Aorta (tissue), 5 donors: ENCODE measurements around the gene SEMA3E. TPM values are rescaled to one million over a fixed set of nuclear protein-coding genes. Genes with fewer than 3 reads are reported as not detected.

Experiments
- ATAC-seq: fragments of 200-7000 bp; cut with Tn5 transposase; one replicate; pipeline ENCODE4 v1.9.1; 2022; ENCODE audit warnings: moderate library complexity; ENCODE audit not compliant: low FRiP score
- DNase-seq, 2 donors: peaks; one replicate each; pipeline ENCODE4 v3.0.0-alpha.2; 2020
- H3K27ac ChIP-seq, 2 donors: one replicate each; pipeline ENCODE4 v1.5.1; 2013; ENCODE audit warnings: low read length in 2 of 2, mild to moderate bottlenecking in 2 of 2, moderate library complexity in 2 of 2, control low read depth in 1 of 2, inconsistent platforms in 1 of 2, low read depth in 1 of 2
- H3K27me3 ChIP-seq, 2 donors: one replicate each; pipeline ENCODE4 v1.6.1; 2013; ENCODE audit warnings: control low read depth in 1 of 2, low read length in 1 of 2, mild to moderate bottlenecking in 1 of 2, moderate library complexity in 1 of 2; ENCODE audit not compliant: insufficient read depth in 2 of 2, control insufficient read depth in 1 of 2
- H3K36me3 ChIP-seq, 2 donors: one replicate each; pipeline ENCODE4 v1.6.1; 2013; ENCODE audit warnings: control low read depth in 1 of 2, low read length in 1 of 2, mild to moderate bottlenecking in 1 of 2; ENCODE audit not compliant: insufficient read depth in 2 of 2, control insufficient read depth in 1 of 2
- H3K4me1 ChIP-seq, 2 donors: one replicate each; pipeline ENCODE4 v1.6.1; 2013; ENCODE audit warnings: low read length in 2 of 2, control low read depth in 1 of 2, mild to moderate bottlenecking in 1 of 2, moderate library complexity in 1 of 2; ENCODE audit not compliant: insufficient read depth in 2 of 2, control insufficient read depth in 1 of 2
- H3K4me3 ChIP-seq, 2 donors: one replicate each; pipeline ENCODE4 v1.5.1; 2013; ENCODE audit warnings: low read length in 2 of 2, control low read depth in 1 of 2, mild to moderate bottlenecking in 1 of 2
- H3K9me3 ChIP-seq: one replicate; pipeline ENCODE4 v1.6.1; 2013; ENCODE audit warnings: mild to moderate bottlenecking, low read length; ENCODE audit not compliant: control insufficient read depth
- WGBS, 2 donors: extraction: QIAGEN DNeasy Blood & Tissue Kit; methylation state at CpG; one replicate each; pipeline ENCODE4 v1.1.7; 2013; 5-methylcytosine and 5-hydroxymethylcytosine counted together
- intact Hi-C, 2 donors: fragments of 100-400 bp; cut with DNase I; formaldehyde crosslinking; loops; one replicate each; pipeline versions ENCODE4 v1.14.2 to v1.15.0; 2022
- polyA plus RNA-seq, 2 donors: library from polyadenylated mRNA; stranded (reverse); fragments of 200-250 nt; gene quantifications; one replicate each; pipeline ENCODE4 v1.2.3, GENCODE V29; 2013
- total RNA-seq, 2 donors: library from RNA; stranded (reverse); fragmentation: NEBNext Ultra II Directional; extraction: Animal tissue kit (Norgen Biotek cat#: 25700); gene quantifications; one replicate each; pipeline ENCODE4 v1.2.1, GENCODE V29; 2021
- donor health status: healthy with polysubstance abuse.
- donor health status: Bipolar disorder and iron deficiency.
- donor health status: DM: no; HTN: no; CAD: no.
- donor health status: DM: no; HTN: no; CAD: no.
- donor health status: DM: yes; HTN: yes; CAD: no.

SEMA3E gene
- total and polyA plus RNA-seq, 4 donors: 0.38 to 35.0 (median 5.5) TPM

DNA sequence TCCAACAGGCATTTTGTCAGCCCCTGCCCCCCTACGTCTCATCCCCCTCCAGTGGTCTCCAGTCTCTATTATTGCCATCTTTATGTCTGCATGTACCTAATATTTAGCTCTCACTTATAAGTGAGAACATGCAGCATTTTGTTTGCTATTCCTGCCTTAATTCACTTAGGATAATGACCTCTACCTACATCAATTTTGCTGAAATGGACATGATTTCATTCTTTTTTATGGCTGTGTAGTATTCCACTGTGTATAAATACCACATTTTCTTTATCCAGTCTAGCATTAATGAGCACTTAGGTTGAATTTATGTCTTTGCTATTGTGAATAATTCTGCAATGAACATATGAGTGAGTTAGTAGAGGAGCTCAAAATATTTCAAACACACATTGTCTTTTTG, 229.9 kb downstream of the SEMA3E start:
- 41 to 71% methylated on average over 1 of the region's 1 CpG for WGBS, 2 donors
- intact Hi-C loops: loop anchor here in 1 of 2 donors (10.0 kb wide), 1 partner anchor 96 kb away; no protein-coding TSS in a partner anchor

DNA sequence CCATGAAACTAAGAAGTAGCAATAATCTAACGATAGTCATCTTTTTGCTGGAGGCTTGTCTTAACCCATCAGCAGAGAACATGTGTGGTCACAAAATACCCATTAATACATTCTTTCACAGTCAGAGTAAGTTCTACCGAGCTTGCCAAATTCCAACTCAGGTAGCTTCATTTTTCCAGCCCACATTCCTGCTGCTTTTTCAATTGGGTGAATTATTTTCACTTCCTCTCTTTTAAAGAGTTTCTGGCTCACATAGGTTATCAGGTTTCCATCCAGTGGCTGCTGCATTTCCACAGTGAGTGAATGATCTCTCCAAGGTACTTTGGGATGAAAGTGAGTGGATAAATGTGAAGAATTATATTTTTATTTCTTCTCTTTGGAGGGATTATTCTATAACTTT, 233.1 kb downstream of the SEMA3E start:
- no peaks in the 10 kb centered on the region for H3K27me3 ChIP-seq
- ATAC-seq (no peak), DNase-seq (no peak)
- H3K4me1 ChIP-seq: no peaks in the 10 kb centered on the region
- no peaks in the 10 kb centered on the region for H3K9me3 ChIP-seq
- intact Hi-C loops: loop anchor here in 1 of 2 donors (10.0 kb wide), 1 partner anchor 99 kb away; no protein-coding TSS in a partner anchor
- no peaks in the 10 kb centered on the region for H3K36me3 ChIP-seq
- H3K27ac ChIP-seq: no peak overlapping the region
- 33 to 38% methylated on average over 2 of the region's 2 CpGs for WGBS, 2 donors
- no peak overlapping the region for H3K4me3 ChIP-seq

More for the DNA sequence above, 229.9 kb downstream of the SEMA3E start:
- no peaks in the 10 kb centered on the region for H3K4me1 ChIP-seq
- ATAC-seq: no peak
- no peaks in the 10 kb centered on the region for H3K9me3 ChIP-seq
- no peak for DNase-seq
- H3K4me3 ChIP-seq: no peak overlapping the region
- no peaks in the 10 kb centered on the region for H3K36me3 ChIP-seq
- H3K27ac ChIP-seq: no peak overlapping the region
- no peaks in the 10 kb centered on the region for H3K27me3 ChIP-seq

DNA sequence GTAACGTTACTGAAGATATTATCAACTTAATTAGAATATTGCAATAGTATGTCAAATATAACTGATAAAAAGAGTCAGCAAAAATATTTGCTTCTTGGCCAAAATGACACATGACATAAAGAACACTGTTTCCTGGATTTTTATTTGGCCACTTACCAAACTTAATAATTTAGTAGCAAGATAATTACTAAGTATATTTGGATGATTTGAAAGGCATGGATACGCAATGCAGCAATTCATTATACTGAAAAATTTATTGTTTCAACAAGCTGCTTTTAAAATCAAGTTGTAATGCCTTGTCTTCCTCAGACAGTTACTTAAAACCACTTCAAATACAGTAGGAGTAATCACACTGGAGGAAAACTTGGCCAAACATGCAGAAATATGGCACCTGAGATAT, 234.0 kb downstream of the SEMA3E start:
- no peaks in the 10 kb centered on the region for H3K36me3 ChIP-seq
- no peak overlapping the region for H3K27ac ChIP-seq
- DNase-seq: no peak
- no peaks in the 10 kb centered on the region for H3K9me3 ChIP-seq
- no peak overlapping the region for H3K4me3 ChIP-seq
- intact Hi-C loops: loop anchor here in 1 of 2 donors (10.0 kb wide), 1 partner anchor 100 kb away; no protein-coding TSS in a partner anchor
- no peaks in the 10 kb centered on the region for H3K27me3 ChIP-seq
- no peaks in the 10 kb centered on the region for H3K4me1 ChIP-seq
- ATAC-seq: no peak
- 13 to 19% methylated on average over 2 of the region's 2 CpGs for WGBS, 2 donors

GRCh38 chr7:83413831-83414230, 235.1 kb downstream of the SEMA3E start:
- intact Hi-C loops: loop anchor here in 1 of 2 donors (10.0 kb wide), 1 partner anchor 101 kb away; no protein-coding TSS in a partner anchor

GRCh38 chr7:83413424-83413823, 235.5 kb downstream of the SEMA3E start:
- Histone ChIP-seq H3K9me3 (no peaks in the 10 kb centered on the region), H3K27me3 (no peaks in the 10 kb centered on the region), H3K4me1 (no peaks in the 10 kb centered on the region), H3K27ac (no peak overlapping the region), H3K4me3 (no peak overlapping the region), H3K36me3 (no peaks in the 10 kb centered on the region)
- ATAC-seq (no peak), DNase-seq (no peak)
- WGBS, 2 donors: 34 to 38% methylated on average over 2 of the region's 2 CpGs
- intact Hi-C loops: loop anchor here in 1 of 2 donors (10.0 kb wide), 1 partner anchor 101 kb away; no protein-coding TSS in a partner anchor

More at GRCh38 chr7:83413831-83414230, 235.1 kb downstream of the SEMA3E start:
- no peaks in the 10 kb centered on the region for H3K36me3 ChIP-seq
- H3K27ac ChIP-seq: no peak overlapping the region
- no peak overlapping the region for H3K4me3 ChIP-seq
- DNase-seq: no peak
- ATAC-seq: no peak
- no peaks in the 10 kb centered on the region for H3K4me1 ChIP-seq
- H3K9me3 ChIP-seq: no peaks in the 10 kb centered on the region
- 2 to 7% methylated on average over 4 of the region's 4 CpGs for whole genome bisulfite sequencing, 2 donors
- H3K27me3 ChIP-seq: no peaks in the 10 kb centered on the region

DNA sequence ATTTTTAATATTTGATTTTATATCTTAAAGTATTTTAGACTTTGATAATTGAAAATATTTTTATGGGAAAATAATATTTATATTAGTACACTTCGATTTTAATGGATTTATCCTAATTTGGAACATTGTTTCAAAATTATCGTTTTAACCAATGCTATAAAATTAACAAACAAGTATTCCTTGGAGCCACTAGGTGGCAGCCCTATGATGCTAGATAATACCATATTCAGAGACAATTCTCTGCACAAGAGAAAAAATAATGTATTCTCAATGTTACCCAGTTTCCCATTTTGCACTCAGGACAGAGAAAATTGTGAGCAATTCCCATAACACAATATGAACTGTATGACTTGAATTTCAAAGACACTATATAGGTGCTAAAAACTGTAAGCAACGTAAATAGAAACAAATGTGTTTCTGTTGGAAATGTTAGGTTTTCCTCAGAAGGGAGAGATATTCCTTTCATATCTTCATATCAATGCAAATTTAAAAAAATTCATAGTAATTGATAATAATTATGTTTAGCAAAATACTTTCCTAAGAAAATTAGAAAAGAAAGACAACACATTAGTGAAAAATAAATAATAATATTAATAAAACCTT, 237.8 kb downstream of the SEMA3E start:
- Histone ChIP-seq H3K9me3 (no peaks in the 10 kb centered on the region), H3K4me1 (no peaks in the 10 kb centered on the region), H3K27ac (no peak overlapping the region), H3K27me3 (no peaks in the 10 kb centered on the region), H3K4me3 (no peak overlapping the region), H3K36me3 (no peaks in the 10 kb centered on the region)
- DNase-seq (no peak), ATAC-seq (no peak)
- intact Hi-C loops: loop anchor here (1.0 to 10.0 kb wide), 3 partner anchors 104 to 245 kb away; no protein-coding TSS in a partner anchor
- whole genome bisulfite sequencing, 2 donors: 25 to 28% methylated on average over 3 of the region's 3 CpGs

GRCh38 chr7:83394776-83395175, 254.2 kb downstream of the SEMA3E start:
- intact Hi-C loops: no loop called here
- Histone ChIP-seq H3K36me3 (no peaks in the 10 kb centered on the region), H3K4me3 (no peak overlapping the region), H3K4me1 (no peaks in the 10 kb centered on the region), H3K9me3 (no peaks in the 10 kb centered on the region), H3K27ac (no peak overlapping the region), H3K27me3 (no peaks in the 10 kb centered on the region)
- no peak for DNase-seq
- ATAC-seq: no peak

- Histone ChIP-seq H3K4me1 (no peaks in the 10 kb centered on the region), H3K27me3 (no peaks in the 10 kb centered on the region), H3K9me3 (no peaks in the 10 kb centered on the region), H3K36me3 (no peaks in the 10 kb centered on the region), H3K27ac (no peak overlapping the region), H3K4me3 (no peak overlapping the region)
- intact Hi-C loops: no loop called here
- DNase-seq (no peak), ATAC-seq (no peak)
Measured at GRCh38 chr7:83388436-83388835, 260.5 kb downstream of the SEMA3E start.

DNA sequence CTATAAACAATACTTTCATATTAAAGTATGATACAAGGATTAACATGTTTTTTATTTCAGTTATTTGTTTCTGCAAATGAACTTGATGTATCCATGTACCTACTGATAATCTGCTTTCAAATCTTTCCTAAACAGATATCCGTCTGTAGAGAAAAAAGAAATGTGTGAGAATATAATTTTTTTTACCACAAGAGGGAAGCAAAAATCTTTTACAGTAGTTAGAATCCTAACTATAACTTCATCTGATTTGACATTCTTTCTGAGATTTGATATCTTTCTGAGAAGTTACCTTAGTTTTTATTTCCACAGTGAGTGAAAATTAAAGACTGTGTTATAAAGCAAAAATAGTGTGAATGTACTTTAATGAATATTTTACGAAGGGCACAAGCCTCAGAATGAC, 282.3 kb downstream of the SEMA3E start:
- no peaks in the 10 kb centered on the region for H3K4me1 ChIP-seq
- H3K4me3 ChIP-seq: no peak overlapping the region
- intact Hi-C loops: loop anchor here in 1 of 2 donors (10.0 kb wide), 1 partner anchor 552 kb away; no protein-coding TSS in a partner anchor
- no peaks in the 10 kb centered on the region for H3K27me3 ChIP-seq
- 24 to 39% methylated on average over 2 of the region's 2 CpGs for WGBS, 2 donors
- no peak overlapping the region for H3K27ac ChIP-seq
- no peak for ATAC-seq
- no peaks in the 10 kb centered on the region for H3K9me3 ChIP-seq
- no peaks in the 10 kb centered on the region for H3K36me3 ChIP-seq
- no peak for DNase-seq
